Colonic mucosa (tissue), 4 donors: ENCODE data around the gene AQP7. TPM values are rescaled to one million over a fixed set of nuclear protein-coding genes. Genes with fewer than 3 reads are reported as not detected.
"Not testable (repeated sequence)": the region's sequence is repeated elsewhere in the genome, so short reads cannot be mapped to it uniquely, and the experiment has no call there.

Source experiments
- DNase-seq: peaks from one replicate; pipeline ENCODE4 v3.0.0-alpha.2; 2020
- H3K27ac ChIP-seq: fragments of 200-600 bp; one replicate; pipeline ENCODE4 v1.8.0; 2021
- H3K27me3 ChIP-seq: fragments of 200-600 bp; one replicate; pipeline ENCODE4 v1.8.0; 2021
- H3K36me3 ChIP-seq: fragments of 200-600 bp; one replicate; pipeline ENCODE4 v1.8.0; 2021
- H3K4me1 ChIP-seq: fragments of 200-600 bp; one replicate; pipeline ENCODE4 v1.8.0; 2021; ENCODE audit warnings: mild to moderate bottlenecking
- H3K4me3 ChIP-seq: fragments of 200-600 bp; one replicate; pipeline ENCODE4 v1.8.0; 2021
- H3K9ac ChIP-seq, 2 donors: one replicate each; pipeline ENCODE4 v1.7.0; 2013; ENCODE audit warnings: control low read depth in 2 of 2, low read depth in 2 of 2, low read length in 2 of 2
- H3K9me3 ChIP-seq: fragments of 200-600 bp; one replicate; pipeline ENCODE4 v1.8.0; 2021
- CTCF ChIP-seq: fragments of 200-600 bp; IDR thresholded peaks from one replicate; pipeline ENCODE4 v1.8.0; 2022; ENCODE audit warnings: antibody characterized with exemption, mild to moderate bottlenecking
- intact Hi-C: fragments of 100-400 bp; cut with DNase I; formaldehyde crosslinking; loops from one replicate; pipeline ENCODE4 v1.14.1; 2022
- total RNA-seq, 2 donors: library from RNA; stranded (reverse); fragmentation: NEBNext Ultra II Directional in 1 of 2; extraction: Animal tissue kit (Norgen Biotek cat#: 25700) in 1 of 2; gene quantifications; one replicate each; pipeline ENCODE4 v1.2.1, GENCODE V29; 2021
- donor health status: healthy.
- donor health status: DM: no; HTN: no; CAD: no.
- donor health status: DM: no; HTN: no; CAD: no.

AQP7 gene
- total RNA-seq, 2 donors from 2014 or later = 7.4 to 12.5 TPM

GRCh38 chr9:33372900-33373299, 29.5 kb downstream of the AQP7 start:
- DNase-seq = no peak
- Histone ChIP-seq H3K4me1 (no peaks in the 10 kb centered on the region), H3K27ac (no peak overlapping the region), H3K27me3 (no peaks in the 10 kb centered on the region), H3K9me3 (no peaks in the 10 kb centered on the region), H3K4me3 (no peak overlapping the region), H3K36me3 (no peaks in the 10 kb centered on the region), H3K9ac (no peak overlapping the region)
- intact Hi-C loops = no loop called here
- no peak for TF ChIP-seq CTCF

- intact Hi-C loops = no loop called here
- no peak overlapping the region for H3K4me3 ChIP-seq
- no peak for TF ChIP-seq CTCF
- H3K9ac ChIP-seq = no peak overlapping the region
- H3K27ac ChIP-seq = no peak overlapping the region
- no peak for DNase-seq
- no peaks in the 10 kb centered on the region for H3K9me3 ChIP-seq
- peaks cover 9% of the 10 kb centered on the region for H3K36me3 ChIP-seq
- no peaks in the 10 kb centered on the region for H3K4me1 ChIP-seq
- H3K27me3 ChIP-seq = no peaks in the 10 kb centered on the region
These were observed 35.3 kb downstream of the AQP7 start for GRCh38 chr9:33366979-33367480.

GRCh38 chr9:33364814-33365213, 37.6 kb downstream of the AQP7 start:
- H3K9me3 ChIP-seq, H3K27ac ChIP-seq, DNase-seq, H3K9ac ChIP-seq, intact Hi-C loops, H3K4me1 ChIP-seq, H3K4me3 ChIP-seq, H3K27me3 ChIP-seq, H3K36me3 ChIP-seq: not testable (repeated sequence)

GRCh38 chr9:33364127-33364526, 38.2 kb downstream of the AQP7 start:
- no peaks in the 10 kb centered on the region for H3K4me1 ChIP-seq
- no peaks in the 10 kb centered on the region for H3K27me3 ChIP-seq
- no peak overlapping the region for H3K4me3 ChIP-seq
- intact Hi-C loops = no loop called here
- no peak overlapping the region for H3K9ac ChIP-seq
- H3K27ac ChIP-seq = no peak overlapping the region
- no peaks in the 10 kb centered on the region for H3K9me3 ChIP-seq
- DNase-seq = no peak
- TF ChIP-seq CTCF = no peak
- peaks cover 9% of the 10 kb centered on the region for H3K36me3 ChIP-seq

GRCh38 chr9:33358641-33359040, 43.7 kb downstream of the AQP7 start:
- intact Hi-C loops, H3K36me3 ChIP-seq: not testable (repeated sequence)

GRCh38 chr9:33355933-33356332, 46.4 kb downstream of the AQP7 start:
- intact Hi-C loops = no loop called here

More at GRCh38 chr9:33358641-33359040, 43.7 kb downstream of the AQP7 start:
- H3K9ac ChIP-seq, H3K9me3 ChIP-seq, DNase-seq, H3K4me1 ChIP-seq, H3K27ac ChIP-seq, H3K27me3 ChIP-seq, H3K4me3 ChIP-seq: not testable (repeated sequence)

More at GRCh38 chr9:33355933-33356332, 46.4 kb downstream of the AQP7 start:
- Histone ChIP-seq H3K4me1 (no peaks in the 10 kb centered on the region), H3K27ac (no peak overlapping the region), H3K27me3 (no peaks in the 10 kb centered on the region), H3K9ac (no peak overlapping the region), H3K9me3 (no peaks in the 10 kb centered on the region), H3K36me3 (no peaks in the 10 kb centered on the region), H3K4me3 (no peak overlapping the region)
- no peak for TF ChIP-seq CTCF
- no peak for DNase-seq
